ENCODE data around the gene TMEM45A. TPM values are rescaled to one million over a fixed set of nuclear protein-coding genes. Genes with fewer than 3 reads are reported as not detected.
A peak's percentile ranks its signal among the peaks of the same experiment; 100 is the strongest.

Gene TMEM45A
- polyA plus RNA-seq, 1 of the 3 experiments (the other 2 are of a cell fraction) = 6.4 TPM

DNA sequence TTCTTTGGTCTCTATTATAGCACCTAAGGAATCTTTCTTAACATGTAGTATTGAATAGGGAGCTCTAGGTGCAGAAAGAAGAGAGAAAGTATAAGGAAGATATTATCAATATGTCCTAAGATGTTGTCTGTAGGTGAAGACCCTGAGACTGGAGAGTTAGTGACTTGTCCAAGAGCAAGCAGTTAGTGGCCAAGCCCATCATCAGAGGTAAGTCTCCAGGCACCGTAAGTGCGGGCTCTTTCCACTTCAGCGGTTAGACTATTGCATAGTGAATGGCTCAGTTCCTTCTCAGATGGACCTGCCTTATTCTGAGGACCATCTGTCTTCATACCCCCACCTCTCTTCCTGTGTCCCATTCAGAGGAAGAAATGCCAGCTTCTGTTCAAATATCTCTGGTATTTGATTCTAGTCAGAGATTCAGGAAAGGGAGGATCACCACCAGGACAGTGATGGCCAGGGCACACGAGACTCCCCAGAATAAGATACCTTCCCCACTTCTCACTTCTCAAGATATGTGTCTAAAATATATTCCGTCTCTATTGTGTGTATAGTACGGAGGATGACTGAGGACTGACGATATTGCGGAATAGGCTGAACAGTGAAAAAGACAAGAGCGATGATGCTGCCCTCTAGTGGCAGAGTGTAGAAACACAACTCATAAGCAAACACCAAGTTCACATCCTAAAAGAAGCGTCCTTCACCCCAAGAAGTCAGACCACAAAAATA is 97.9 kb downstream of the TMEM45A start:
- no peaks in the 10 kb centered on the region for H3K79me2 ChIP-seq (ENCODE audit: insufficient read depth)
- CTCF ChIA-PET = interaction anchor here (0.6 to 6.9 kb wide), 36 partner anchors 10 to 1042 kb away, joined by 3 to 224 read pairs (median 4); partner anchors contain the start of gene TMEM45A
- H3K9ac ChIP-seq = no peak overlapping the region
- no peaks in the 10 kb centered on the region for H3F3A ChIP-seq (replicated peaks; ENCODE audit: insufficient read depth)
- H3K9me3 ChIP-seq = no peaks in the 10 kb centered on the region
- no peaks in the 10 kb centered on the region for H4K20me1 ChIP-seq (ENCODE audit: insufficient read depth)
- H3K4me3 ChIP-seq (ENCODE audit: low read depth in 2 of 2, low read length in 1 of 2) = peak overlapping the region; percentile 7 to 20; a peak in 1 of 4 replicates
- peak overlapping the region; percentile 35; the same call in 1 of the 2 replicates for H3K4me2 ChIP-seq
- peaks cover 0 to 5% of the 10 kb centered on the region in 2 experiments; a peak in 1 of 4 replicates for H3K4me1 ChIP-seq (ENCODE audit: control insufficient read depth in 1 of 2, insufficient read depth in 2 of 2, low read depth in 1 of 2, low read length in 1 of 2)
- H3K9me2 ChIP-seq = 0 out of 2 replicates have a peak, but pooled peaks cover 3% of the 10 kb centered on the region
- DNase-seq = peak; percentile 68
- no peaks in the 10 kb centered on the region for H3K36me3 ChIP-seq (replicated peaks in 1 of 2; ENCODE audit: control insufficient read depth in 1 of 2, insufficient read depth in 2 of 2, low read length in 1 of 2)
- no peaks in the 10 kb centered on the region for H3K27me3 ChIP-seq (ENCODE audit: insufficient read depth)
- peak overlapping the region; percentile 41; the same call in 1 of the 2 replicates for H2AFZ ChIP-seq (ENCODE audit: low read depth)
- H3K27ac ChIP-seq (ENCODE audit: low read depth in 2 of 2, low read length in 1 of 2) = no peak overlapping the region
- peak; percentile 92 for TF ChIP-seq CTCF (IDR thresholded peaks at IDR 0.05)
- TF ChIP-seq RAD21 (IDR thresholded peaks at IDR 0.05; ENCODE audit: low read length) = peak; percentile 96
- TF ChIP-seq GATA2 (CRISPR knock-in tag; IDR thresholded peaks at IDR 0.05) = no peak
- no peak for TF ChIP-seq TEAD4 (IDR thresholded peaks at IDR 0.05; ENCODE audit: borderline replicate concordance, insufficient read depth)
- TF ChIP-seq SMC3 (IDR thresholded peaks at IDR 0.05; ENCODE audit: low read depth, low read length) = peak; percentile 95
- POLR2A ChIA-PET = interaction anchor here (1.5 kb wide), 1 partner anchor 127 kb away, joined by 4 read pairs; no protein-coding TSS in a partner anchor
- 31% methylated on average over 10 of the region's 10 CpGs for WGBS (ENCODE audit: low lambda C conversion rate)

- CTCF ChIA-PET = interaction anchor here (0.6 to 6.9 kb wide), 21 partner anchors 10 to 605 kb away, joined by 3 to 224 read pairs (median 4); partner anchors contain the start of gene TMEM45A
- Histone ChIP-seq H3K79me2 (ENCODE audit: insufficient read depth) (no peaks in the 10 kb centered on the region), H3K4me2 (no peak overlapping the region), H3K9me2 (0 out of 2 replicates have a peak, but pooled peaks cover 3% of the 10 kb centered on the region), H3K27ac (ENCODE audit: low read depth in 2 of 2, low read length in 1 of 2) (no peak overlapping the region), H4K20me1 (ENCODE audit: insufficient read depth) (no peaks in the 10 kb centered on the region), H3K9ac (no peak overlapping the region), H3K27me3 (ENCODE audit: insufficient read depth) (no peaks in the 10 kb centered on the region), H3K4me3 (ENCODE audit: low read depth in 2 of 2, low read length in 1 of 2) (no peak overlapping the region), H3K4me1 (ENCODE audit: control insufficient read depth in 1 of 2, insufficient read depth in 2 of 2, low read depth in 1 of 2, low read length in 1 of 2) (peaks cover 0 to 5% of the 10 kb centered on the region in 2 experiments; a peak in 1 of 4 replicates), H3F3A (replicated peaks; ENCODE audit: insufficient read depth) (no peaks in the 10 kb centered on the region), H3K36me3 (replicated peaks in 1 of 2; ENCODE audit: control insufficient read depth in 1 of 2, insufficient read depth in 2 of 2, low read length in 1 of 2) (no peaks in the 10 kb centered on the region), H3K9me3 (no peaks in the 10 kb centered on the region), H2AFZ (ENCODE audit: low read depth) (no peak overlapping the region)
- POLR2A ChIA-PET = interaction anchor here (1.5 kb wide), 1 partner anchor 128 kb away, joined by 4 read pairs; no protein-coding TSS in a partner anchor
- WGBS (ENCODE audit: low lambda C conversion rate) = 31% methylated on average over 1 of the region's 1 CpG
- TF ChIP-seq JUND (IDR thresholded peaks at IDR 0.05) = no peak
- no peak for TF ChIP-seq MXI1 (IDR thresholded peaks at IDR 0.05; ENCODE audit: low read depth, low read length)
- no peak for TF ChIP-seq FOSL2 (IDR thresholded peaks at IDR 0.05; ENCODE audit: borderline replicate concordance, low read depth)
- no peak for TF ChIP-seq NRF1 (IDR thresholded peaks at IDR 0.05; ENCODE audit: low read depth, low read length)
- TF ChIP-seq PBX3 (IDR thresholded peaks at IDR 0.05) = no peak
- TF ChIP-seq RCOR1 (IDR thresholded peaks at IDR 0.05; ENCODE audit: low read length) = no peak
- TF ChIP-seq RFX5 (IDR thresholded peaks at IDR 0.05; ENCODE audit: low read length) = no peak
- TF ChIP-seq ZBTB33 (IDR thresholded peaks at IDR 0.05; ENCODE audit: borderline replicate concordance, low read depth) = no peak
- no peak for TF ChIP-seq POLR2AphosphoS5 (IDR thresholded peaks at IDR 0.05; ENCODE audit: low read depth, low read length)
- no peak for TF ChIP-seq EZH2phosphoT487 (IDR thresholded peaks at IDR 0.05; ENCODE audit: borderline replicate concordance, low read depth)
- no peak for TF ChIP-seq EP300 (IDR thresholded peaks at IDR 0.05; ENCODE audit: borderline replicate concordance in 1 of 2, low read depth in 1 of 2, low read length in 1 of 2)
- TF ChIP-seq RAD21 (IDR thresholded peaks at IDR 0.05; ENCODE audit: low read length) = no peak
- TF ChIP-seq ELF1 (IDR thresholded peaks at IDR 0.05) = no peak
- TF ChIP-seq MEF2A (IDR thresholded peaks at IDR 0.05; ENCODE audit: borderline replicate concordance, low read depth) = no peak
- TF ChIP-seq TCF12 (IDR thresholded peaks at IDR 0.05) = no peak
- DNase-seq = no peak
Observed at GRCh38 chr3:100590840-100591147, 98.4 kb downstream of the TMEM45A start.
